GM18951 (cell line): ENCODE measurements around the gene DDB1.

ENCODE experiments used
- POLR2A ChIP-seq: IDR thresholded peaks from 4 replicates; pipeline ENCODE4 v1.6.1; 2011; ENCODE audit warnings: mild to moderate bottlenecking; ENCODE audit not compliant: insufficient read length, insufficient read depth; ENCODE audit errors: extremely low read depth
- in situ Hi-C: fragments of 300-500 bp; cut with MboI; formaldehyde crosslinking; loops from one replicate; pipeline ENCODE4 v1.12.0; 2022; ENCODE audit warnings: low sequenced_read_pairs, mixed read lengths, inconsistent platforms; ENCODE audit not compliant: unreplicated experiment

The DDB1 gene

DNA sequence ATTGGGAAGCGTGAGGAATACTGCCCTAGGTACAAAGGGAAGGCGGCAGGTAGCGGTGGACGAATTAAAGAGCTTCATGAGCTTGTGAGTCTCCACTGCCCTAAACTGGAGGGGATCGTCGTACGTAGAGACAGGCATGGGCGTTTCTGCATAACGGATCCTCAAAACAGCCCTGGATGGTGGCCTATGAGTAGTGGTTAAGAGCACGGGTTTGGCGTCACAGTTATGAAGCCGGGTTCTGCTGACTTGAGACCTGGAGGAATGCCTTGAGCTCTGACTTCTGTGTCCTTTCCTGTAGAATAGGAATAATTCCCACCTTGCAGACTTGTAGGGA, 29.6 kb upstream of the DDB1 start:
- in situ Hi-C loops, result no loop called here
- no peak for TF ChIP-seq POLR2A

DNA sequence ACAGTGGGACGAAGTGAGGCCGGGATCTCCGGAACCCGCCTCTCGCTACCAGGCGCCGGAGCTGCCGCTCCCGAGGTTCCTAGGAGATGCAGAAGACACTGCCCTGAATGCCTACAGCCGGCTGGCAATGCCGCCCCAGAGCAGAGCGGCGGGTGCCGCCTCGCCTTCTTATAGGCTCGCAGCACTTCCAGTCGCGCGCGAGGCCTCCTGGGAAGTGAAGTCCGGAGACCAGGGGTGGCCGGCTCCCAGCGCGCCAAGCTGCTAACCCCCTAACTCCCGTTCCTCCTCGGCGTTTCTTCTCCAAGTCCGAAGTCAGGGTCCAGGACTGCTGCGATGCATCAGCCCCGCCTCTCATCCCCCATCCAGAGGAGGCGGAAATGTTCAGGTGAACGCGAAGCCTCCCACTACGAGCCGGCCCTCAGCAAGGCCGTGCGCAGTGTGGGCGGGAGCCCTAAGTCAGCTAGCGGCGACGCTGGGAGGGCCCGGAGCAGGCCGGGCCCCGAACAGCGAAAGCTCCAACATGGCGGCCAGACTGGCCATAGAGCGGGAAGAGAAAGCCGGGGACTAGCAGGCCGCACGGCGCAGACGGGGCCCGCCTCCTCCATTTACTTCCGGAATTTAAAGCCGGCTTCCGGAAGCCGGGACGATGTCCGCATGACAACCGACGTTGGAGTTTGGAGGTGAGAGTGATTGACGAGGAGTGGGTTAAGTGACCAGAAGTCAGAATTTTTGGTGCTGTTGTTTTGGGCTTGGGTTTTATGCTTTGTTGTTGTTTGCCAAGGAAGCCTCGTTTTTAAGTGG, 29.0 kb upstream of the DDB1 start, which contains the start of the genes CYB561A3 and TMEM138:
Gene CYB561A3 (minus strand): TSS at position 142 of the 801 bp plus-strand sequence. CDS start 5,169 bp downstream, outside the sequence.
Gene TMEM138 (plus strand): TSS at position 634 of the 801 bp plus-strand sequence. CDS start 2,017 bp downstream, outside the sequence.
- peak; percentile 99 for TF ChIP-seq POLR2A
- in situ Hi-C loops, result no loop called here

DNA sequence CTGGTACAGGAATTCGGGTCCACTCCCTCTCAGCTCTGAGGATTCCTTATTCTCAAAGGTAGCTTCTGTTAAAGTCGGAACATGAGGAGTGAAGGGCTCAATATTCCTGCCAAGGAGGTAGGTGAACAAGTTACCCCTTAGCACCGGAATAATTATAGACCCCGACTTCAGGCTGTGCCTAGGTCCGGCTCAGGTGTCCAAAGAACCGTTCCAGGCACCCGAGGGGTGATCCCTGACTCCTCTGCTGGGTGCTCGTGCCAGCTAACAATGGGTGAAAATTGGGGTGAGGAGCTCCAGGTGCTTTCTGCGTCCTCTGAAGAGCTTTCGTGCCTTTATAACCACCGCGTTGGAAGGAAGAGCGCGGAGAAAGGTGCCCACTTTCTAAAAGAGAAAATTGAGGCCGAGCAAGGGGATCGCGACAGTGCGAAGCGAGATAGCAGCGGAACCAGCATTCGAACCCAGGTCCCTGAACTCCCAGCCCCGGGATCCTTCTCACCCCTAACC, 28.4 kb upstream of the DDB1 start:
- TF ChIP-seq POLR2A, result no peak
- in situ Hi-C loops, result no loop called here

DNA sequence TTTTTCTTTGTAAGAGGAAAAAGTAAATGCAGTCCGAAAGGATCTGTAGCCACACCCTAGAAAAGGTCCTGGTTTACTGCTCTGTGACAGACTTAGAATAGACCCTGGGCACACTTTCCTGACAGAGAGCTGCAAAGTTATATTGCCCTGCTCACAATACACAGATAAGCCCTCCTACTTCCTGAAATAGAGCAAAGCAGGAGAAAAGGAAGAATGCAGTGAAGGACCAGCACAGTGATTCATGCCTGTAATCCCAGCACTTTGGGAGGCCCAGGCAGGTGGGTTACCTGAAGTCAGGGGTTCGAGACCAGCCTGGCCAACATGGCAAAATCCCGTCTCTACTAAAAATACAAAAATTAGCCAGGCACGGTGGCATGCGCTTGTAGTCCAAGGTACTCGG, 26.6 kb upstream of the DDB1 start:
- in situ Hi-C loops, result no loop called here
- no peak for TF ChIP-seq POLR2A

DNA sequence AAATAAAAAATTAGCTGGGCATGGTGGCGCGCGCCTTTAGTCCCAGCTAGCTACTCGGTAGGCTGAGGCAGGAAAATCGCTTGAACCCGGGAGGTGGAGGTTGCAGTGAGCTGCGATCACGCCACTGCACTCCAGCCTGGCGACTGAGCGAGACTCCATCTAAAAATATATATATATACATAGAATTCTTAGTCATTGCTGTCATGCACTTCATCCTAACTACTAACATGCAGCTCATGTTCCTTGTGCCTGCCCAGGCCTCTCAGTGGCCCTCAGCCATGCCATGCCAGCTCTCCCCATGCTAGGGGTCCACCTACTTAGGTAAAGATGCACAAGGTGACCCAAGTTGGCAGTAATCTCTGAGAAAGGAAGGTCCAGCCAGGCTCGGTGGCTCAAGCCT, 25.7 kb upstream of the DDB1 start:
- no peak for TF ChIP-seq POLR2A
- in situ Hi-C loops, result no loop called here

DNA sequence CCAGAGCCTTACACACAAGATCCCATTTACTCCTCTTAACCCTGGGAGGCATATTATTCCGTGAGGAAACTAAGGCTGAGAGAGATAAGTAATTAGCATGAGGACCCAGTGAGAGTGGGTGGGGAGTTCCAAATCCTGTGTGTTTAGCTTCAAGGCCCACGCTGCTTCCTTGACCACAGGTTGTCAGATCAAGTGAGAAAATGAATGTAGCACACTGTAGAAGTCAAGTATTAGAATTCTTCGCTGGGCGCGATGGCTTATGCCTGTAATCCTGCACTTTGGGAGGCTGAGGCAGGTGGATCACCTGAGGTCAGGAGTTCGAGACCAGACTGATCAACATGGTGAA, 25.0 kb upstream of the DDB1 start:
- no peak for TF ChIP-seq POLR2A
- in situ Hi-C loops, result no loop called here

DNA sequence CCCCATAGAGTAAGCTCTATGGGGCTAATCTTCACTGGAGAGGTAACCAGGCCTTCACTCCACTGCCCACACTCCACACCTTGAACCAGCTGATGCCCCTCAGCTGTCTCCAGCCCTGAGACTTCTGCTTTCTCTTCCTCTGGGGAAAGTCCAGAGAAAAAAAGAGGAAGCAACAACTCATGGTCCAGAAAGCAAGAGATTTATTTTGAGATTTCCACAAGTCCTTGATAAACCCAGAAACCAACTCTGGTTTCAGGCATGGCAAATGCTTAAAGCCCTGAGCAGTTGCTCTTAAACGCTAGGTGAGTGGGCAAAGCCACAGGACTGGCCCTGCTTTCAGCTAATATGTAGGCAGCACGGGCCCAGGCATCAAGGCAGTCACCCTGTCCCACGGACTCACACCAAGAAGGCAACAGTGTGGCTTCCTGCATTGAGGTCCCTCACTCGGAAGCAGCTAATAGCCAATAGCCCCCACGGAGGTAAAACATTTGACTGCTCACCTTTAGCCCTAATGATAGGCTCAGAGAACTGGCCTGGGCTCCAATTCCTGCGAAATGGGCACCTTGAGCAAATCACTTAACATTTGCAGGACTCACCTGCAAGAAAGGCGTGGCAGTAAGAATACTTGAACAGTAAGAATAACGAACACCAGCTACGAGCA, 24.5 kb upstream of the DDB1 start:
- in situ Hi-C loops, result no loop called here
- TF ChIP-seq POLR2A, result no peak

DNA sequence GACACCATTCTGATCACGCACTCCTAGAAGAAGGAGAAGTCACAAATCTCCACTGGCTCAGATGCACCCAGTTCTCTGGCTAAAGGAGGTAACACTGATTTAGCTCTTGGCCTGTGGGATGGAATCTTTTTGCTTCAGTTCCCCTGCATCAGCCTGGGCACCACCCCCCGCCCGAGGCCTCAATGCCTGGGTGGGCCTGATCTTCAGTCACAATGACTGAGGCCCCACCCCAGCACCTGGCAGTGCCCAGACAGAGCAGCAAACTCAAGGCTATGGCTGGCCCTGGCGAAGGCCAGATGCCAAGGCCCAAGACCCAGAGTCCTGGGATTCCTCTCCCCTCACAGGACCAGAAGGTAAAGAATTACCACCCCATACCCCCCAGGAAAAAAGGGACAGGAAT, 23.8 kb upstream of the DDB1 start:
- in situ Hi-C loops, result no loop called here
- TF ChIP-seq POLR2A, result no peak

DNA sequence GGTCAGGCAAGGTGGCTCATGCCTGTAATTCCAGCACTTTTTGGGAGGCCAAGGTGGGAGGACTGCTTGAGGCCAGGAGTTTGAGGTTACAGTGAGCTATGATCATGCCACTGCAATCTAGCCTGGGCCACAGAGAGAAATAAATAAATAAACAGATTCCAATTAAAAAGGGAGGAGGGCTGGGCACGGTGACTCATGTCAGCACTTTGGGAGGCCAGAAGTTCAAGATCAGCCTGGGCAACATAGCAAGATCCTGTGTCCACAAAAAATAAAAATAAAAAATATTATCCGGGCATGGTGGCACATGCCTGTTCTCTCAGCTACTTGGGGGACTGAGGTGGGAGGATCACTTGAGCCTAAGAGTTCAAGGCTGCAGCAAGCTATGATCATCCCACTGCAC, 21.3 kb upstream of the DDB1 start:
- in situ Hi-C loops, result no loop called here
- TF ChIP-seq POLR2A, result no peak

DNA sequence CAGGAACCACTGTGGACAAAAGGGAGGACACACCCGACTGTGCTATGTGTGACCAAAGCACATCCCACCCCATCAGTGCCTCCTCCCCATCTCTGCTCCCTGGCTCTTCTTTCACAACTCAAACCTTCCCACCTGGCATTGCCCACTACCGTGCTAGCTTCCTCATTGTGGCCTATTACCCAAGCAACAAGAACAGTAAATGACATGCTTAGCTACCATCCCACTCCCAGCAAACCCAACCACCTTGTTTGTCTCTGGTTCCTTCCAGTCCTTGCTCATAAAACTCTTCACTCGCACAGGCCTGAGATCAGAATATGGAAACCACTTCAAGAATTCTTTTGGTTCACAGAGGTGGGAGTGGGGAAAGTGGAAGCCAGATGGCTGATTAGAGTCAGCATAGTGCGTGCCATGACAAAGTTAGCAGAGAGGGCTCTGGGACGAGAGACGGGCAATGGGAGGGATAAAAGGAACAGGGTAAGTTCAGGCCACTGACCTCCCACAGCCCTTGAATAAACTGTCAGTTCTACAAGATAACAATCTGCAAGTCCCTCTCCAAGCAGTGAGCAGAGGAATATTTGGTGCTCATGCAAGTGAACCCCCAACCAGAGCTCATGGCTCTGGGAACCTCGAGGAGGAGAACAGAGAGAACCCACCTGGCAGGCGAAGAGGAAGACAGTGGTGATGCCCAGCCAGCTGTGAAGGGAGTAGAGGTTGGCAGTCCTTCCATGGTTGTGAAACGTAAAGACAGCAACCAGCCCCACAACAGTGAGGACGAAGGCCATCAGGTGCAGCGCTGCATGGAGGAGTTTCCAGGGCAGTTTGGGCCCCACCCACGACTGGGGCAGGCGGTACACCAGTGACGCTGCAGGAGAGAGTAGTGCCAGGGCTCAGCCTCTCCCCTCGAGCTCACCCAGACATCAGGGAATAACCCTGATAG, 20.5 kb upstream of the DDB1 start:
- in situ Hi-C loops, result no loop called here
- TF ChIP-seq POLR2A, result no peak

DNA sequence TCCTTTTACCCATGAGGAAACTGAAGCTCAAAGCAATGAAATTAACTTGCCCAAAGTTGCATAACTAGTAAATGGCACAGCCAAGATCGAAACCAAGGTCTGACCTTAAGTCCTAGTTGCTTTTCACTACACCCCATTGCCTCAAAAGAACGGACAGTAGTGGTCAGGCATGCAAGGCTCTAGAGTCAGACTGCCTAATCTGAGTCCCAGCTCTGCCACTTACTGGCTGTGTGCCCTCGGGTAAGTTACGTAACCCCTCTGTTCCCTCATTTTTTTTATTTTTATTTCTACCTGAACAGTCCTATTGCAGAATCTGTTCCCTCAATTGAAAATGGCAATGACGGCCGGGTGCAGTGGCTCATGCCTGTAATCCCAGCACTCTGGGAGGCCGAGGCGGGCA, 19.1 kb upstream of the DDB1 start:
- in situ Hi-C loops, result no loop called here

DNA sequence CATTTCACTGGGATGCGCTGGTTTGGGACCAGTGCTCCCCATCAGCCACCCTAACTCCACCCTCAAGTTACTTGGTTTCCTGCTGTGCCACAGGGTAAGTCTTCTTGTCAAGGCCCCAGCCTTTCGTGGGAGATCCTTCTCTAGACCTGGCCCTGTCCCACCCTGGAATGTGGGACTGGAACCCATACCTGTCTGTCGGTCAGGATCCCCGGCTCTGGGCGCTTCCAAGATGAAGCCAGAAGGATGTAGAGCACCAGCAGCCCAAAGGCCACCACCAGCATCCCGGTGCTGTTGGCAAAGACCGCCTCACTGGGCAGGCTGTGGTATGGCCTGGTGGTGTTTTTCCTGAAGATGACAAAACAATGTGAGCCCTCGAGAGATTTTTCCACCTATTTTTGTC, 17.9 kb upstream of the DDB1 start:
- no peak for TF ChIP-seq POLR2A
- in situ Hi-C loops, result no loop called here

More for the DNA sequence above, 19.1 kb upstream of the DDB1 start:
- no peak for TF ChIP-seq POLR2A

DNA sequence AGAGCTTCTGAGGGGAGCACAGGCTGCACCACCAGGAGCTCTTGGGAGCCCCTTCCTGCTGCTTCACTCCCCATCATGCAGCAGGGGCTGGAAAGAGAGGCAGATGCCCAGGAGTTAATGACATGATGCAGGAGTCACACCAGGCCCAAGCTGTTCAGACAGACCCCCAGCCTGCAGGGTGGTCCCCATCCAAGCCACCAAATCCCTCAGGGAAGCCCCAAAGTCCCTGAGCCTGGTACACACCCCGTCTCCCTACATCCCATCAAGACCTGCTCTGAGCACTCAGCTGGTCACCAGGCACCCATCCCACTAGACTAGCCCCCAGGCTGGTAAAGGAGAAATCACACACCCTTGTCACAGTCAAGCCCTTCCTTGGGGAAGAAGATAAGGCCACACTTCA, 17.4 kb upstream of the DDB1 start:
- no peak for TF ChIP-seq POLR2A
- in situ Hi-C loops, result no loop called here

DNA sequence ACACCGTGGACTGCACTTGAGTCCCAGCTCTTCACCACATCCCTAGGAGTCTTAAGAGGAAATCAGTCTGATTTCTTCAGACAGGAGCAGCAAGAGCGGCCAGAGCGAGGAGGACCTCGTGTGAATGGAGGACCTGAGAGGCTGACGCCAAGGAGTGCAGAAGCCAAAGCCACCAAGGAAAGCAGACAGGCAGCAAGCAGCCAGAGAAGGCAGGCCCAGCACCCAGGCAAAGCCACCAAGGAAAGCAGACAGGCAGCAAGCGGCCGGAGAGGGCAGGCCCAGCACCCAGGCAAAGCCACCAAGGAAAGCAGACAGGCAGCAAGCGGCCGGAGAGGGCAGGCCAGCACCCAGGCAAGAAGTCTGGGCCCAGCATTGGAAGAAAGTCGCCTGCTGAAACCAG, 17.0 kb upstream of the DDB1 start:
- in situ Hi-C loops, result no loop called here
- no peak for TF ChIP-seq POLR2A
